Fibroblast of the conjunctiva (primary cell): Measurements from ENCODE around the gene ATP2B2.

Experiments
- DNase-seq: peaks from one replicate; pipeline ENCODE4 v3.0.0-alpha.2; 2010; ENCODE audit warnings: low read depth

The ATP2B2 gene

DNA sequence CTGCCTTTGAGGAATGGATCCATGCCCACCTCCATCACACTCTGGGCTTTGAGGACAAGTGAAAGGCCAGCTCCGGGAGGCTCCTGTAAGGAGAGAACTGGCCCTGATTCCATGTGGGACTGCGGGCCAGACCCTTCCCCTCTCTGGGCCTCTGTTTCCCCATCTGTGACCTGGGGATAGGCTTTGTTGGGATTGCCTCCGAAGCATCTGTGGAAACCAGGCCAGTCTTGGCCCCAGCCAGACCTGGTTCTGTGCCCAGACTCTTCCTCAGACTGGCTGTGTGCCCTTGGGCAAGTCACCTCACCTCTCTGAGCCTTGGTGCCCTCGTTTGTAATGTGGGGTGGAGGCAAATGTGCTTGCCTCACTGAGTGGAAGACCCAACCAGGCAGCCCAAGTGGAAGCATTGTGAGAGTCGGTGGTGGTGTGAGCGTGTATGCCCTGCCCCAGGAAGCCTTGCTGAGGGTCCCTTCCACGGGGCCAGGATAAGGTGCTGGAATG lies 163.4 kb downstream of the ATP2B2 start:
- DNase-seq = no peak

DNA sequence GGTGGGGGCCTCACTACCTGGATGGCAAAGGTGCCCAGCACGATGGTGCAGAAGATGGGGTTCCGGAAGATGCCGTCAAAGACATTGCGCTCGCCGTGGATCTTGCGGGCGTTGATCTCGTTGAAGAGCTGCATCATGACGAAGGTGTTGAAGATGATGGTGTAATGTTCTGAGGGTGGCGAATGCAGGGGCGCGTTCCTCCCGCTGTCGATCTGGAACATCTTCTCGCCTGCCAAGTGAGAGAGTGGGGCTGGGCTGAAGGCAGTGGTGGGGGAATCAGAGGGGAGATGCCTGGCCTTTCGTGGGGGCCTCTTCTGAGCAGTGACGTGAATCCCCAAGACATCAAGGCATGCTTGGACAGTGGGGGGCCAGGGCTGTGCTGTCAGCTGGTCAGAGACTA lies 164.9 kb downstream of the ATP2B2 start:
- no peak for DNase-seq

DNA sequence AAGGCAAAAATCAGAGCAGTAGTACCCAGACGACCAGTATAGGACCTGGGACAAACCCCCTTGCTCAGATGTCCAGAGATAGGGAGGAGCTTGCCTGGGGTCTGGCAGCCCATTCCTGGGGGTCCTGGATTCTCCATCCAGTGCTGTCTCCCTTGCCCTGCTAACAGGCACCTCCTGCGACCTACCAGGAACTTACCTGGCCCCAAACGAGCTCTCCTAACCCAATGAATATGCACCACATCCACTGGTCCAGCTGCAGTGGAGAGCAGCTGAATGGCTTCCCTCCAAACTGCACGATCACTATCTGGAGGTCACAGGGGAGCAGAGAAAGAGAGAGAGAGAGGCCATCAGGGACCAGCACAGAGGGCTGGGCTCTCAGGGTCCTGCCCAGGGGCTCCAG lies 165.3 kb downstream of the ATP2B2 start:
- no peak for DNase-seq

DNA sequence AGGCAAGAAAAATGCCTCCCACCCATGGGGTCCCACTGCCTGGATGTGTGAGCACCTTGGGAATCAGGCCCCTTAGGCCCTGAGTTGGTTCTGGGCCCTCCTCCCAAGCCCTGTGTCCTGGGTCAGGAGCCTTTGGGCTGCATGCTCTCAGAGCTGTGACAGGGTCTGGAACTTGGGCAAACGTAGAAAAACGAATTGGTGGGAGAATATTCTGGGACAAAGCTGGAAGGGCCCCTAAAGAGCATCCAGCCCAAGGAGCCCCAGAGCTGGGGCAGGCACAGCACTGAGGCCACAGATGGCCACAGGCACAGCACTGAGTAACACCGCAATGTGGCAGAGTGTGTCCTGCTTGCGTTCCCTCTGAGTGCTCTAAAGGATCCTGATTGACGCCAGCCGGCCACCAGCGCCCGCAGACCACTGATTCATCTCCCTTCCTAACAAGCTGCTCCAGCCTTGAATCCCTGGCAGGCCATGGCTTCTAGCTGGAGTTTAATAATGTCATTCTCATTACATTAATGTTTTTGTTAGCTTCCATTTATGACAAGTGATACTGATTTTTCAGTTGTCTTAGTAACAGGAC lies 165.9 kb downstream of the ATP2B2 start:
- no peak for DNase-seq

DNA sequence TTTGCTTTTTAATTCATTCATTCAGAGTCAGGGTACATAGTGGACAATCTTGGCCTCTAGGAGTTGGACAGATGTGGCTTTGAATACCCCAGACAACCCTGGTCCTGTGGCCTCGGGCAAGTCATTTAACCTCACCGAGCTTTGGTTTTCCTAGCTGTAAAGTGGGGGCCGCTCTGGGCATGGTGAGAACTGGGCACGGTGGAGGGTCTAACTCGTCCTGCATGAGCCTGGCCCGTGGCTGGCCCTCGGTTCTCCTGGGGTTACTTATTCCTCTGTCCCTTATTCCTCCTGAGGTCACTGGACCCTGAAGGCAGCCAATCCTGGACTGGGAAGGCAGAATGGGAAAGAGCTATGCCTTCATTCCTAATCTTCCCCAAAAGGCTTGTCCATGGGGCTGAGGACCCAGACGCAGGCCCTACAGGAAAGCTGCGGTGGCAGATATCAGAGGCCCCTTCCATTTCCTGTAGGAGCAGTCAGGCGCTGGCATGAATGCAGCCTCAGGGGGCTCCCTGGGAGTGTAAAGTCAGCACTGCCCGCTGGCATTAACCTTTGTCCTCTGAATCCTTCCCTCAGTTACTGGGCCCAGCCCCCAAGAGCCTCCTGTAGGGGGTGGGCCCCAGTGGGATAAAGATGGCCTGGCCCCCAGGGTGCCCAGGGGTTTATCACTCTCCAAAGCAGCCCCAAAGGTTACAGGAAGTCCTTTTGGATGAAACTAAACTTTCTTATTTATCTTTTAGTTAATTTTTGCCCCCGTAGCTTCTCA lies 166.6 kb downstream of the ATP2B2 start:
- no peak for DNase-seq

DNA sequence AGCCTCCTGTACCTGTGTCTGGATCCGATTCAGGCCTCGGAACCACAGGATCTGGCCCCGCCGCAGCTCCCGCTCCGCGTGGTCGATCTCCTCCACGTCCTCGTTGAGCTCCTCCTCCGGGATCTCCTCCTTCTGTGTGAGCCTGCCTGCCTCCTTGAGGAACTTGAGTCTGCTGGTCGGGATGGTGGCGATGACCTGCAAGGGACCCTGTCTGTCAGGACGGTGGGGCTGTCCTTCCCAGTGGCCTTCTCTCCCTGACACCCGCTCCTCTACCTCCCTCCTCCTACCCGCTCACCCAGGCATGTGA lies 167.3 kb downstream of the ATP2B2 start:
- no peak for DNase-seq

DNA sequence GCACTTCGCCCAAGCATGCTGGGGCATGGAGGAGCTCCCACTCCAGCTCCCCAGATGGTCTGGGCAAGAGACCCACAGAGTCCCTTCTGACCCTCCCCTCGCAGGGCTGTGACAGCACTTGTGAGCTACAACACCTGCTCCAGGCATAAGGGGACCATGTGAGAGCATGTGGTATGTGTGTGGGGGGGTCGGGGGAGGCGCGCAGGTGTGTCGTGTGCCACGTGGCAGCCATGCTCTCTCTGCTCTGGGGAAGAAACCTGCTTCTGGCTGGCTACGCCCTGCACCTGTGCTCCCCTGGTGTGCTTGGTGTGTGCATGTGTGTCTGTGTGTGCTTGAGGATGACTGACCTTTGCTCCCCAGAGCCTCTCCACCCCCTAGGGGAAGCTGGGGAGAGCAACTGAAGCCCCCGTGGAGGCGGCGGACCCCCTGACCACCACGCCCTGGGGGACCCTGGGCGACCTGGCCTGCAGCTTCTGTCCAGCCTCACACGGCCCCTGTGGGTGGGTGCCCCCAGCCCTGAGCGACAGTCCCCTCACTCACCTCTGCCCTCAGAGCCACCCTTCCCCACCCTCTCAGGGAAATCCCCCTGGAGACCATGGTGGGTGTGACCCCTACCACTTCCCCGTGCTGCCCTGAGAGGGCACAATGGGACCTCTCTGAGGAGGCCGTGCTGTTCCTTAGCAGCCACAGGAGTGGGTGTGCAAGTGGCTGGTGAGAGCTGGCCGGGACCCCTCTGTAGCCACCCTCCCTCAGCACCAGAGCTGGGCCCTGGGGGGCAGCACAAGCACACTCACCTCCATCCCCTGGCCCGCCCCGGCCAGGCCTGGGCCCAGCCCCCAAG lies 167.8 kb downstream of the ATP2B2 start:
- no peak for DNase-seq

DNA sequence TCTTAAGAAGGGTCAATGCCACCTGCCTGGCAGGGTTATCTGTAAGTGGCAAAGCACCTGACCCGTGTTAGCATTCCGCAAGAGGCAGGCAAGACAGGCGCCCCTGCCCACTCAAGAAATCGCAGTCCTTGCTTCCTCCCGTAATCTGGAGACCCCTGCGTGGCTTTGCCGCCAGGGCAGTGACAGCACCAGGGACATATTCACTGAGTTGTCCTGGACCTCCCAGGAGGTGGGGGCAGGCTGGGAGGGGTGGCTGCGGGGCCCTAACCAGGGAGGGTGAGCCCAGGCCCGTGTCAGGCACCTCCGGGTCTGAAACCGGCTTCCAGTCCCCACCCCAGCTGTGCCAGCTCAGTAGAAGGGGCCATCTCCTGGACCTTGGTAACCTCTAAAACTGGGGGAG lies 168.6 kb downstream of the ATP2B2 start:
- no peak for DNase-seq

DNA sequence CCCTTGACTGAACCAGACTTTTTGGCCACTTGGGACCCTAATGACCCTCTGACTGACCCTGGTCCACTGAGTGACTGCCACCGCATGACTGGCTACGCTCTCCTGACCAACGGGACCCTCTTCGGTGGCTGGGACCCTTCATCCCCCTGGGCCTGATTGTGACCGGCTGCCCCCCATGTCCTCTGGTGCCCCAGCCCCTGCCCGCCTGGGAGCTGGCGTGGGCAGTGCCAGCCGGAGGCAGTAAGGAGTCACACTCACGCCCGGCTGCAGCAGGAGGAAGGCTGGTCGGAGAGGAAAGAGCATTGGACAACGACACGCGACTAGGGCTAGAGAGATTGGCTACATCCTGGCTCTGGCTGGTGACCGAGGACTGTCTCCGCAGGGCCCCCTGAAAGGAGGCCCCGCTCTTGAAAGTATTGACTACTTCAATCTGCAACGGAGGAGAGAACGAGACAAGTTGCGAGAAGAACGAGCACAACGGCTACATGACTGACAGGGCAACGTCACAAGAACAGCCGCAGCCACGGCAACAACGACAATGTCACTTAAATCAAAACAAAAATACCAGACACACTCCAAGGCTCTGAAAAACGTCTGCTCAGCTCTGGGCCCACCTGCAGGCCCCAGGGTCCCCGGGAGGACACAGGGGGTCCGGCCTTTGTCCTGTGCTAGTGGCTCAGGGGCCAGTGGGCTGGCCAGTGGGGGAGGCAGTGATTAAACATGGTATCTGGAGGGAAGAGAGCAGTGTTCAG lies 169.3 kb downstream of the ATP2B2 start:
- no peak for DNase-seq

DNA sequence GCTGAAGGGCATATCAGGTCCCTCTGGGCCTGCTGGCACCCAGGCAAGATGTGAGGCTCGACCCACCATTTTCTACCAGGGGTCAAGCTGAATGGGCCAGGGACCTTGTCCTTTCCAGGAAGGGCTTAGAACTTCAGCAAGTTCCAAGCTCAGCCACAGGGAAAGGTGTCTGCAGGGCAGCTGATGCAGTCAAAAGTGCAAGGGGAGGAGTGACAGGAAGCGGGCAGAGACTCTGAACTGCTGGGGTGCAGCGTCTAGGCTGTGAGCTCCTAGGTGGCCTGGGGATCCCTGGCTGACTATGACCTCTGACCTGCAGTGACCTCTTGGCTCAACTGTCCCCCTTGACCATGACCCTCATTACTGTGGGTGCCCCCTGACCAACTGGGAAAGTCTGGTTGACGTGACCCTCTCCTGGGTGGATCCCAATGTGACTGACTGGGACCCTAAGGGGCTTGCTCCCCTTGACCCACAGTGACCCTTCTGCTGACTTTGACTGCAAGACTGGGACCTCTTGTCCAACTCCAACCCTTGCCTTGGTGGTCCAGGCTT lies 170.1 kb downstream of the ATP2B2 start:
- DNase-seq = no peak

DNA sequence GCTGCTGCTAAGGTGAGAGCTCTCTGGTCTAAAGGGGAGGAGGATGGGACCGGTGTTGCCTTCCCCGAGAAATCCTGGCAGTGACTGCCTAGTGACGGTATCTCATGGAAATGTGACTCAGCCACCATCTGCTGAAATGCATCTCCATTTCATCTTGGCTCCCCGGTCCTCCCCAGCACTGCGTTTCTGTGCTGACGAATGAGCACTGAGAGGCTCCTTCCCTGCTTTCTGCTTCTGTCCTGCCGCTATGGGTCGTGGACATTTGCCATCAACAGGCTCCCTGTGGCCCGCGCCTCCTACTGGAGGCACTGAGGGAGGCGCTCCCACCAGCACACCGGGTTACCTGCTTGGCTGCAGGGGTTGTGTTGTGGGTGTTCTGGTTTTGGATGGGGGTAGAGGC lies 170.9 kb downstream of the ATP2B2 start:
- DNase-seq = no peak

DNA sequence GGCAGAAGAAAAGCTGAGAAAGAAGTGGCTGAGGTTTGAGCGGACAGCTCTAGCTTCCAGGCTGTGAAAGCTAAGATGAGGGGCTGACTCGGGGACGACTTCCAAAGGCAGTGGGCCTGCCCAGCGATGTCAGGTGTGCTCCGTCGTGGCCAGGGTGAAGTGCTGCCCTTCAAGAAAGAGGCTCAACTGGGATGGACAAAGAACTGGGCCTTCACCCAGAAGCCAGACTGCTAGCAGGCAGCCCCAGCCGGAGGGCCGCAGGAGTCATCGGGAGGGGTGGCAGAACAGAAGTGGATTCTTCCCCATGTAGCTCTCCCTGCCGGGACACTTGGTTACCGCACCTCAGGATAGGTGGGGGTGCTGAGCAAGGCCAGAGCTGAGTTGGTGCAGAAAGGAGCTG lies 171.3 kb downstream of the ATP2B2 start:
- DNase-seq = no peak

DNA sequence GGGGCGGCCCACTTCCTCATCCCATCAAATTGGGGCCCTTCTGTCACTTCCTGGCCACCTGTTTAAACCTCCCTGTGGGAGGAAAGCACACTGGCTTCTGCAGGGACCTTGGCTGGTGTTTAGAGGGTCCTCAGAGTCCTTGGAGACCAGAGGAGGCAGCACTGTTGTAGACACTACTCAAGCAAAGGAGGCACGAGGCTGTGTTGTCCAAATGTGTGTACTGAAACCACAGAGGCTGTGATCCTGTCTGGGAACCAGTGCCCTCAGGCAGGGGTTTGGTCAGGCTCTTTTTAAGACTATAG lies 172.1 kb downstream of the ATP2B2 start:
- DNase-seq = no peak

DNA sequence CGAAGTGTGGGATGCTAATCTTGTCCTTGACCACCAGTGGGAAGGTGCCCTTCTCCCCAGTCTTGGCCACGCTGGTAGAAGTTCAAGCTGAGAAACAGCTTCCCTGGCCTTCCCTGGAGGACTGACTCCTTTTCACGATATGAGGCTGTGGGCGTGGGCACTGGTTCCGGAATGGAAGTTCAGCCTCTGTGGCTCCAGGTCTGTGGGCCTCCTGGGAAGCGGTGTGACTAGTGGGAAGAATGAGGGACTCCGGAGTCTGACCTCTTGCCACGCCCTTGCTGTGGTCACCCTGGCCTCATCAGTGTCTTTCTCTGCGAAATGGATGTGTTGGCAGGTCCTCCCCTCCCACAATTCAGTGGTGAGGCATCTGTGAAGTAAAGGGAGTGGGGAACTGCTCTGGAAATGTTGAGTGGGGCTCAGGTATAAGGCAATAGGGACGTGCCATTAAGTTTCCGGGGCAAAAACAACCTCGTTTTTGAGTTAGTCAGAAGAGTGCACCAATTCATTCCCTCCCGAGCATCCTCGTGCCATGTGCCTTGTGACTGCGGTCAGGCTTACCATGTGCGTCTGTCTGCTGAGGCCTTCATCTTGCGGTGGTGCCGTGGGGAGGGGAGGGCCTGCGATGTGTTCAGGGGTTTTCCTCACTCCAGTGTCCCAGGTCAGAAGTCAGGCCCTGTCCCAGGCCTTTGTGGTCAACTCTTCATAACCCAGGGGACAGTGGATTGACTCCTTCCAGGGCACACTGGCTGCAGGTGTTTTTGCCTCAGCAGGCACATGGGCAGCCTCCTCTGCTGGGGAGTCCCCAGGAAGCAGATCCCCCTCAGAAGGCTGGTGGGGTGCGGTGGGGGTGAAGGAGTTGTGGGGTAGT lies 172.7 kb downstream of the ATP2B2 start:
- no peak for DNase-seq

DNA sequence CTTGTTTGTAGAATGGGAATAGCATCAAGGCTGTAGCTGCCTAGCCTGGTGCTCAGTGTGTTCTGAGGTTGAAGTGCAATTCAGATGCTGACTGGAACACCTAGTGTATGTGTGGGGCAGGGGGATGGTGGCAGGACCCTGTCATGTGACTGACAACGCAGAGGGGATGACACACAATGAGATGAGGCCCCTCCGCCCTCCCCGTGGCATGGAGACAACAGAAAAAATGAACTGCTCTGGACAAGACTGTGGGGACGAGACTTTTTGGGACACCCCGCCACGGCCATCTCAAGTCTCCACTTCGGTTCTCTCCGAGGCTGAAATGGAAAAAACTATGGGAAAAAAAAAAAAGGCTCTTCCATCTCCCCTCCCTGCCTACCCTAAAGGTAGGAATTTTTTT lies 174.1 kb downstream of the ATP2B2 start:
- no peak for DNase-seq

DNA sequence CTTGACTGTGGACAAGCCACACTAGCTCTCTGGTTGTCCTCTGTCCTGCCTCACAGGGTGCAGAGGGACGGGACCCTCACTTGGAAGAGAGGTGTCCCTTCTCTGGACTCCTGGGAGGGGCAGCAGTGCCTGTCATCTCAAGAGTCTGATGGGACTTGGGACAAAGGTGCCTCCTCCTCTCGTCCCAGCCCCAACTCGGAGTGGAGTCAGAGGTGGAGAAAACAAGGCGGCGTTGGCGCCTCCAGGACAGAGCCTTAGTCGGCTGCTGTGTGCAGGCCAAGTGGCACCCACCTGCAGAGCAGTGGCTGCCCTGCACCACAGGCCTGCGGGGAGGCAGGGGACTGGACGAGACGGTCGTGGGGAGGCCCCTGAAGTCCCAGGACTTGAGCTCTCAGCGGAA lies 175.1 kb downstream of the ATP2B2 start:
- DNase-seq = no peak

DNA sequence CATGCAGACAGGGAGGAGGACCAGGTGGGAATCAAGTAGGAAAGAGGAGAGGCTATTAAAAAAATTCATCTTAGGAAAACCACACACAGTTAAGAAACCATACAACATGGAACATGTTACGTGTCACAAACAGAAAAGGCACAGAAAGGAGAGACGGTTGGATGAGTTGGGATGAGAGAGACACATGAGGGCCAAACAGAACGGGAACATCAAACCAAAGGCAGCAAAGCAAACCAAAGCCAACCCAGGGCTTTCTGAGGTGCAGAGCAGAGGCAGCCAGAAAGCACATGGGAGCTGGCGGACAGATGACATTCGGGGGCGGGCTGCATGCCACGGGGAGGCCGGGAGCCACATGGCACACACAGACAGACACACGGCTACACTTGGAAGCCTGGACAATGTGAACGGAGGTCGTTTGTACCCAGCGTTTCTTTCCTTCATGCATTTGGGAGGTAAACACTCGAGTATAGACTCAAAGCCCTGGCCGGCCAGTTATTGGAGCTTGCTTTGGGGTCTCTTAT lies 175.8 kb downstream of the ATP2B2 start:
- DNase-seq = no peak

DNA sequence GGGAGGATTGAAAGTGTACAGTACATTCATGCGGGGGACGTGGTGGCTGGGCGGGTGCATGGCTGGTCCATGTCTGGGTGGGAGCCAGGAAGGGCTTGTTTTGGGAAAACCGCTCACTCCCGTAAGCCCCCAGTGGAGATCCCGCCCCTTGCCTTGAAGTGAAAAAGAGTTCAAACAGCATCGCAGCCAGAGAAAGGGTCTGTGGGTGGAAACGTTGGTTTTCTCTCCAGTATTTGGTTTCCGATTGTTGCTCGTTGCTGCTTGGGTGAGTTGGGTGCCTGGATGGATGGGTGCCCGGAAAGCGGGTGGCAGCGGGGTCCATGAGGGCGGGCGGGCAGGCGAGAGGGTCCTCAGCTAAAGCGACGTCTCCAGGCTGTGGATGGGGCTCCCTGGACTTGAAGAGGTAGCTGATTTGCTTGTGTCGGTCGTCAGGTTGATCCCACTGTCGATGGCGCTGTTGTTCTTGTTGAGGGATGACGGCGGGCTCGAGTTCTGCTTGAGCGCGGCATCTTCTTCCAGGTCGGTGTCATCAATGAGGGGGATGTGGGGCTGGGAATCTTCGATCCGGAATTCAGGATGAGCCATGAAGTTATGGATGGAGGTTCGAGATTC lies 176.8 kb downstream of the ATP2B2 start:
- no peak for DNase-seq

DNA sequence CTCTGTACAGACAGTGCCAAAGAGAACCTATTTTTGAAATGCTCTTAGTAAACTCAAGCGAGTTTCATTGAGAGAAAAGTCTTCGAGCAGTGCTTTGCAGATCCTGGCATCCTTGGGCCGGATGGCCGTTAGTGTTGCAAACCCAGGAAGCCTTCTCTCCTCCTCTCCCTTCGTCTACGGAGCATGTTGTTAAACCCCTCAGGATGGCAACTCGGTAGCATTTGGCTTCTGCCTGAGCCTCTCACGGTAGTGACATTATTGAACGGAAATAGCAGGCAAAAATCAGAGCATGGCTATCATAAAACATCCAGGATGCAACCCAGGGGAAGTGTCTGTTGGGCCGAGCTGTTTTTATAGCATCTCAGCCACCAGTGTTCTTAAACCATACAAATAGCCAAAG lies 177.8 kb downstream of the ATP2B2 start:
- no peak for DNase-seq

DNA sequence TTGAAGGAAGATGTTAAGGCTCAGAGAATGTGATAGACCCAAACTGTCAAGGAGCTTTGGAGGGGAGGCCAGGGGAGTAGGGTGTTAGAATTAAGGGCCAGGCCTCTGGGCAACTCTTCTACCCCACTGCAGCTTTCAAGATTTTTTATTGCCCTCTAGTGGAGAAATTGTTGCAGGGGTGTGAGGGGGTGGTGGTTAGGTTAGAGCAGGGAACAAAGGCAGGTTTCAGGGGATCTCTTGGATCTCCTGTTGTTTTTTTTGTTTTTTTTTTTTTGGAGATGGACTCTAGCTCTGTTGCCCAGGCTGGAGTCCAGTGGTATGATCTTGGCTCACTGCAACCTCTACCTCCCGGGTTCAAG lies 183.1 kb downstream of the ATP2B2 start:
- no peak for DNase-seq
